HPDE6-E6E7 (cell line): ENCODE results near the gene LDHB.
A peak's percentile ranks its signal among the peaks of the same experiment; 100 is the strongest.
"Not testable (repeated sequence)": the region's sequence is repeated elsewhere in the genome, so short reads cannot be mapped to it uniquely, and the experiment has no call there.

Experiments
- DNase-seq: peaks from one replicate; pipeline ENCODE4 v3.0.0; 2011; ENCODE audit warnings: missing footprints; ENCODE audit errors: extremely low spot score

Gene LDHB

DNA sequence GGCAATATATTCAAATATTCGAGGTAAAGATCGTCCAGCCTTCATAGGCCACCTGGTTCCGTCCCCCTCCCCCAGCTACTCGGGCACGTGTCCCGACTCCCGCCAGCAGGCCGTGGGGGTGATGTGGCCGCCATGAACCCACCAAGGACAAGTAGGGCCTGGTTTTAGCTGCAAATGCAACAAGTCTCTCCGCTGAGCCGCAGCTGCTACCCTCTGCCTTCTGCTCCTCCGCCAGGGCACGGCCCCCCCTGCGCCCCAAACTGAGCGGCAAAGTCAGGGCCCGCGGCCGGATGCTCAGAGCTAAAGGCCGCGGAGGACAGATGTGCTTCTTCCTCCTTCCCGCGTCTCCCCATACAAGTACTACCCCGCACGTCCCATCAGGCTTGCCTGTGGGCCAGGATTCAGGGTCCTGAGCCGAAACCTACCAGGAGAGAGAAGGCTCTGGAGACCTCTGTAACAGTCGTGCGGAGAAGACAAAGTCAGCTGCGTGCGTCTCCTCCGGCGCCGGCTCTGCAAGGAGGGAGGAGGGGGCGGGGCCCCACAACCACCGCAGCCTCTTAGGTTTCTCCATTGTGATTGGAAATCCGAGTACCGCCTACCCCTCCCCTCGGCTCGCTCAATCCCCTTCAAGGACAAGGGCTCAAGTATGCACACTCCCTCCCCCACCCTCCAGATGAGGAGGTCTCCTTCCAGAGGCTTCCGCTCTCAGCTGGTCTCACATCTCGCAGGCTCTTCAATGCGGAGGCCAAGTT, at the start of gene LDHB:
Gene LDHB, minus strand, starts transcription at position 517 of the 752 bp plus-strand sequence. CDS start 3,171 bp downstream, outside the sequence.
- DNase-seq, result peak; percentile 84

DNA sequence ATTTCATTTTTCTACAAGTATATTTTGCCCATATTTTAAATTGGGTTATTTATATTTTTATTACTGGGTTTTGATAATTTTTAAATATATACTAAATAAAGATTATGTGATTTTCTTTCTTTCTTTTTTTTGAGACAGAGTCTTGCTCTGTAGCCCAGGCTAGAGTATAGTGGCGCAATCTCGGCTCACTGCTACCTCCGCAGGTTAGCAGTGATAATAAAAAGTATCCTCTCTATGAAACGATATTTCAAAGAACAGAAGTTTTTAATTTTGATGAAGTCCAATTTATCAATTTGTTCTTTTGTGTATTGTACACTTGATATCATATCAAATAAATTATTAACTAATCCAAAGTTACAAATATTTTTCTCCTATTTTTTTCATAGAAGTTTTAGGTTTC, 47.2 kb upstream of the LDHB start:
- no peak for DNase-seq

DNA sequence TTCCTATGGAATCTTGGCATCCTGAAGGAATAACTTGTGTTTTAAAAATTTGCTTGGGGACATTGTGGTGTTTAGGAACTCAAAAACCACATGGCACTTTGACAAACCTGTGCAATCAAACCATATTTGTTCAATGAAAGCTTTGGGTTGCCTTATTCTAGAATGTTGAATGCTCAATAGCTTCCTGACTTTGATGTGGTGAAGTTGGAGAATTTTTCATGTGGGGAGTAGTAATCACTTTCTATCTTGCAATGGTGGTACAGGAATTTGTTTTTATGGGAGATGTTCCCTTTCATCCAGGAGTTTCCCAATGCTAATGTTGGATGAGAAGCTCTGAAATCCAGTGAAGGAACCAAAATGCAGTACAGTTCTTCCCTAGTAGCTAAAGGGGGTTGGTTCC, 42.2 kb upstream of the LDHB start:
- DNase-seq, result no peak

DNA sequence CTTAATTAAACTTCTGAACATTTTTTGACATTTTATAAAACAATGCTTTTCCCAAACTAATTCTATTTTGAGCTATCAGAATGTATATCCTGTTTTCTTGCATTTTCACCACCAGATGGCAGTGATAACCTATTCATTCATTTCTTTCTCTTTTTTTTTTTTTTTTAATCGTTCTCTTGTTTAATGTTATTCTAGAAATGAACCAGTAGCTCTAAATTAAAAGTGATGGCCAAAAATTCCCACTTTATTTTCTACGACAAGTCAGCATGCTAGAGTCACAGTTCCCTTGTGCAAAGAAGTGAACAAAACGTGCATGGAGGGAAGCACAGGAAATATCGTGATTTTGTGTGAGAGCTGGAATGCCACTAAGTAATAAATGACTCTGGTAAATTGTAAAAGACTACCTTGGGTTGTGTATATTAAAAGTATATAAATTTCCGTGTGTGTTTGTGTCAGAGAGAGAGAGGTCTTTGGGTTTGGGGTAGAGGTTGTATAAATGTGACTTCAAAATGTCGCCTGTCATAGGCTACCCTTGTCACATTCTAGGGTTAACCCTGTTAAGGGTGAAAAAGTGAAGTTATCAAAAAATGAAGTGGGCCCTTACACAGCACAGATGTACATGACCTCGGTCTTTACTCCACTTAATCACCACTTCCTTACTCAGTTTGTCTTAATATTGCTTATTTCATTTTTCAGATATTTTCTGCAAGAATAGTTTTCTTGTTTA, 40.4 kb upstream of the LDHB start:
- no peak for DNase-seq

DNA sequence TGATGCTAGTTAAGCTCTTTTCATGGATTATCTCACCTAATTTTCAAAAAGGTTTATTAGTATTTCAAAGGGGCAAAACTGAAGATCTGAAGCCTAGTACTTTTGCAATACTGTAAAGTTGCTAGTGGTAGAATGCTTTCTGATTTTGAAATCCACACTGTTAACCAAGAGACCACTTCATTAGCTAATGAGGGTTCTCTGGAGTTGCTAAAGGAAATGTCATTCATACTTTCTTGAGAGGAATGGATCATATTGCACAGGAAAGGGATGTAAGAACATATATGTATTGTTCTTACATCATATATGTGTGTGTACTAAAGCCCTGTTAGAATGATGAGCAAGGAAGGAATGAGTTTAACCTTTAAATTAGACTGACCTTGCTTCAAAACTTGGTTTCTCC, 39.0 kb upstream of the LDHB start:
- DNase-seq, result no peak

DNA sequence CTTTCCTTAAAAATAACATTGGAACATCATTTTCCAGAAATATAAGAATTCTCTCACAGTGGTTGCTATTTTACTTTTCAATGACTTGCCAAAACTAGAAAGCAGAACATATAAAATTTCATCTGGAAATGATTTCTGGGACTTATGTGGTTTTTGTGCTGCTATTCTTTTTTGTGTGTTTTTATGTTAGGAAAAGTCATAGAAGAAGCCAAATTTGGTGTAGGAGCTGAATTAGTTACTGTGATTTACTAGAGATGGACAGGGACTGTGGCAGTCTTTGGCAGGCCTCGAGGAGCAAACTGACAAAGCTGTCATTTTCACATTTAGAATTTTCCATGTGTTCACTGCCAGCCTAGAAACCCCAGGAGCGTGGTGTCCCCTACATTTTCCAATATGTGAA, 38.3 kb upstream of the LDHB start:
- no peak for DNase-seq

DNA sequence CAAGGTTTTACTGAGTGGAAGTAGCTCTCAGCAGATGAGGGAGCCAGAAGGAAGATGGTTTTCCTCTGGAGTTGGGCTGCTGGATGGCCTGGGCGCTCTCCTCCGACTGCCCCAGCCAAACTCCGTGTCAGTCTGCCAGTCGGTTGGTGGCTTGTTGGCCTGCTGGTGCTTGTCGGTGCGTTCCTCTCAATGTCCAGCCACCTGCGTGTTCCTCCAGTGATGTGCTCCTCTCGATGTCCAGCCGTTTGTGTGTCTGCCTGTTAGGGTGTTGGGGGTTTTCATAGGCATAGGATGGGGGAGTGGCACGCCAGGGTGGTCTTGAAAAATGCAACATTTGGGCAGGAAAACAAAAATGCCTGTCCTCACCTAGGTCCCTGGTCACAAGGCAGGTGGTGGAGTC, 37.0 kb upstream of the LDHB start:
- no peak for DNase-seq

DNA sequence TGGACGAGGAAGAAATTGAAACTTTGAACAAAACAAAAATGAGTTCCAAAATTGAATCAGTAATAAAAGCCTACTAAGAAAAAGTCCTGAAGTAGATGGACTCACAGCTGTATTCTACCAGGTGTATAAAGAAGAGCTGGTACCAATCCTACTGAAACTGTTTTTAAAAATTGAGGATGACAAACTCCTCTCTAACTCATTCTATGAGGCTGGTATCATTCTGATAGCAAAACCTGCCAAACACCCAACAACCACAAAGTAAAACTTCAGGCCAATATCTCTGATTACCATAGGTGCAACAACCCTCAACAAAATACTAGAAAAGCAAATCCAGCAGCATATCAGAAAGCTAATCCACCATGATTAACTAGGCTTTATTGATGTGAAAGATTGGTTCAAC, 33.9 kb upstream of the LDHB start:
- DNase-seq, result no peak

DNA sequence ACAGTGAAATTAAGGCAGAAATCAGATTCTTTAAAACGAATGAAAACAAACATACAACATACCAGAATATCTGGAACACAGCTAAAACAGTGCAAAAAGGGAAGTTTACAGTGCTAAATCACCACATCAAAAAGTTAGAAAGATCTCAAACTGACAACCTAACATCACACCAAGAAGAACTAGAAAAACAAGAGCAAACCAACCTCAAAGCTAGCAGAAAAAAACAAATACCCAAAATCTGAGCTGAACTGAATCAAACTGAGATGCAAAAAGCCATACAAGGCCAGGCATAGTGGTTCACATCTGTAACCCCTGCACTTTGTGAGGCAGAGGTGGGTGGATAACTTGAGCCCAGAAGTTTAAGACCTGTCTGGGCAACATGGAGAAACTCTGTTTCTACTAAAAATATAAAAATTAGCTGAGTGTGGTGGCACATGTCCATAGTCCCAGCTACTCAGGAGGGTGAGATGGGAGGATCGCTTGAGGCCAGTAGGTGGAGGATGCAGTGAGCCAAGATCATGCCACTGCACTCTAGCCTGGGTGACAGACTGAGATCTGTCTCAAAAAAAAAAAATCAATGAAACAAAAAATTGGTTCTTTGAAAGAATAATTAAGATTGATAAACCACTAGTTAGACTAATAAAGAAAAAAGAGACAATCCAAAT, 33.2 kb upstream of the LDHB start:
- no peak for DNase-seq

DNA sequence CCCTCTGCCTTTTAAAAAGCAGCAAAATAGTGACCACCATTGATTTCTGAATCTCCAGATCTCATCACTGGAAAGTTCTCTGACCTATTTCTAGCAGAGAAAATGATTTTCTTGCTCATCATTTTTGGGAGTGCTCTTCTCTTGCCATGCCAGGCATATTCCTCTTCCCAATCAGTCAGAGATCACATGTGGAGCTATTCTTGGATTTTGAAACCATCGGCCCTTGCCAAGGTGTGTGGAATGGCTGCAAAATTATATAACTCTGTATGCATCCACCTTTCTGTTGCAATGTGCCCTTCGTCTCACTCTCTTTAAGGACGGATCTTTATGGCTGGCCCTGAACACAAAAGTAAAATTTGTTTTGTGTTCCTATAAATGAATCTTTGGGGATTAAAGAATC, 25.5 kb upstream of the LDHB start:
- no peak for DNase-seq

DNA sequence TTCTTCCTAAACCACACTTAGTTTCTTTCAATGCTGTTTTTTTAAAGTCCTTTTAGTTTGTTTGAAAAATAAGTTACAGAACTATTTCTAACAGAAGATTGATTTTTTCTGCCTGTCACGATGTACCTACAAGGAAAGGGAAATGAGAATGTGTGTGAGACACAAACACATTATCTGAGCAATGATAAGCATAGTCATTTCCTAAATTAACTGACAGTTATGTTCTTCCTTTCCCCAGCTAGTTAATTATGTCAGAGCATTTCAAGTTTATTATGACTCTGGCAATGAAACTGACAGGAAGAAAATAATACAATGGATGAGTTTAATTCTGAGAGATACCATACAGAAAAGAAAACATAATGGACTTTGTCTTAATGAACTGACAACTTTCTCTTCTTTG, 21.3 kb upstream of the LDHB start:
- no peak for DNase-seq

DNA sequence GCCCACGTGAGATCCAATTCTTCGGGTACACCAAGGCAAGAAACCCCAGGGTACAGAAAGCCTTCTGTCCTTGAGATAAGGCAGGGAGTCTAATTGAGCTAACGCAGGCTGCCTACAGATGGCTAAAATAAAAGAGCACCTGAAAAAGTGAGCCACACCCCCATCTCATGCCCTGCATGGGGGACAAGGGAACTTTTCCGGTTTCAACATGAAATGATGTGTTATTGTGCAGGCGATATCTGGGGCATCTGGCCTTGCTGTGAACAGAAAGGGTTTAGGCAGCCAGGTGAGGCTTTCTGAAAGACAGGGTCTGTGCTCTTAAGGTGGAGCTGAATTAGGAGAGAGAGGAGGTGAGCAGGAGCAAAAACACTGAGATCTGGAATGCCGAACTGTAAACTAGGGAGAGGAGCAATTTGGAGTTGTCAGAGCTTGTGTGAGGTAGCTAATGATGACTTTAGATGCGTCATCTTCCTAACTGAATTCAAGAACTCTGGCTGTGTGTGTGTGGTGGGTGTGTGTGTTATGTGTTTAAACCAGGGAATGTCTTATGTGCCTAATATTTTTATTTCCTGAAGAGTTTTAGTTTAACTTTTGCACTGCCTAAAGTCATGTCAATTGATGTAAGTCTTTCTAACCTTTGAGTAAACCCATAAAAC, 20.1 kb upstream of the LDHB start:
- no peak for DNase-seq

DNA sequence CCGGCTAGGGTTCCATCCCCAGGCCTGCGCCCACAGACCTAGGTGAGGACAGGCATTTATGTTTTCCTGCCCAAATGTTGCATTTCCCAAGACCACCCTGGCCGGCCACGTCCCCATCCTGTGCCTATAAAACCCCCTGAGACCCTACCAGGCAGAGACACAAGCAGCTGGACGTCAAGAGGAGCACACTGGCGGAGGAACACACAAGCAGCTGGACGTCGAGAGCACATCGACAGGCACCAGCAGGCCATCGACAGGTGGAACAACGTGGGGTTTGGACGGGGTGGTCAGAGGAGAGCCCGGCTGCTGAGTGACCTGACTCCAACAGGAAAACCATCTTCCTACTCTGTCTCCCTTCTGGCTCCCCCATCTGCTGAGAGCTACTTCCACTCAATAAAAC, 19.6 kb upstream of the LDHB start:
- DNase-seq, result no peak

DNA sequence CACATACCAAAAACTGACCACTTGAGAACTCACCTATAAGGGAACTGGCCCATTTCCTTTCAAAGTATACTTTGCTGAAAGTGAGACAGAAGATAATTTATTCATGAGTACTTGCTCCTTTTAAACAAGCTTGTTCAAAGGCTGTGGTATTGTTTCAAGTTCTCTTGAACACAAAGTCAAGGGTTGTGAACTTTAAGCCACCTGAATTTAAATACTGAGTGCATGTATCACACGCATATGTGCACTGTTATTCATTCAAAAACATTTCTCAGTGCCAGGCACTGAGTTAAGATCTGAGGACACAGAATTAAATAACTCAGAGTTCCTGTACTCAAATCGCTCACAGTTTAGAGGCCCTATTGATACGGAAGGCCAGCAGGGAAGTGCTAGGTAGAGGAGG, 19.1 kb upstream of the LDHB start:
- no peak for DNase-seq

DNA sequence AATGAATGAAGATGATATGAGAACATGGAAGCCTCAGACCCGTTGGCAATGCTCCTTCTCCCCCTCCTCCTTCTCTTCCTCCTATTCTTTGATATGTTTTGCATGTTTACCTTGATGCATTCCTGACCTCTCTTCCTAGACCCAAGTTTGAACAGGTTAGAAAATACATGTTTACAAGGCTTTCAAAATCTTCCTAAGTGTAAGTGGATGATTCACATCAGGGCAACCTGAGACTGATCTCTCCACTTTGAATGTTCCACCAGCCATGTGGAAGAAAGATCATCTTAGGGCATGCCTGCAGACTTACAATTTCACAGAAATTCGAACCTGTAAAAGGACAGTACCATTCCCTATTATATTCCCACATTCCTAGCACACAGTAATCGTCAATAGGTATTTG, 18.0 kb upstream of the LDHB start:
- DNase-seq, result no peak

DNA sequence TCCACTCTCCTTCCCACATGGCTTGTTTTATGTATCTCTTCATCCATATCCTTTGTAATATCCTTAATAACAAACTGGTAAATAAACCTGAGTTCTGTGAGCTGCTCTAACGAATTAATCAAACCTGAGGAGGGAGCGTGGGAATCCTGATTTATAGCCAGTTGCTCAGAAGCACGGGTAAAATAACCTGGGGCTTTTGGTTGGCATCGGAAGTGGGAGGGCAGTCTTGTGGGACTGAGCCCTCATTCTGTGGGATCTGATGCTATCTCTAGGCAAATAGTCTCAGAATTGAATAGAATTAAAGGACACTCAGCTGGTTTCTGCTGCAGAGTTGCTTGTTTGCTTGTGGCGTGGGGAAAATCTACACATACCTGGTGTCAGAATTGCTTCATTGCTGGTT, 17.5 kb upstream of the LDHB start:
- no peak for DNase-seq

DNA sequence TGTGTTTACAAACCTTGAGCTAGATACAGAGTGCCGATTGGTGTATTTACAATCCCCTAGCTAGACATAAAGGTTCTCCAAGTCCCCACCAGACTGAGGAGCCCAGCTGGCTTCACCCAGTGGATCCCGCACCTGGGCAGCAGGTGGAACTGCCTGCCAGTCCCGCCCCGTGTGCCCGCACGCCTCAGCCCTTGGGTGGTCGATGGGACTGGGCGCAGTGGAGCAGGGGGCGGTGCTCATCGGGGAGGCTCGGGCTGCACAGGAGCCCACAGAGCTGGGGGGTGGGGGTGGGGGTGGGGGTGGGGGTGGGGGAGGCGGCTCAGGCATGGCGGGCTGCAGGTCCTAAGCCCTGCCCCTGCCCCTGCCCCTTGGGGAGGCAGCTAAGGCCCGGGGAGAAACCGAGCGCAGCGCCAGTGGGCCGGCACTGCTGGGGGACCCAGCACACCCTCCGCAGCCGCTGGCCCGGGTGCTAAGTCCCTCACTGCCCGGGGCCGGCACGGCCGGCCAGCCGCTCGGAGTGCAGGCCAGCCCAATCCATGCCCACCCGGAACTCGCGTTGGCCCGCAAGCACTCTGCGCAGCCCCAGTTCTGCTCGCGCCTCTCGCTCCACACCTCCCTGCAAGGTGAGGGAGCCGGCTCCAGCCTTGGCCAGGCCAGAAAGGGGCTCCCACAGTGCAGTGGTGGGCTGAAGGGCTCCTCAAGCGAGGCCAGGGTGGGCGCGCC, 16.3 kb upstream of the LDHB start:
- not testable (repeated sequence) for DNase-seq

DNA sequence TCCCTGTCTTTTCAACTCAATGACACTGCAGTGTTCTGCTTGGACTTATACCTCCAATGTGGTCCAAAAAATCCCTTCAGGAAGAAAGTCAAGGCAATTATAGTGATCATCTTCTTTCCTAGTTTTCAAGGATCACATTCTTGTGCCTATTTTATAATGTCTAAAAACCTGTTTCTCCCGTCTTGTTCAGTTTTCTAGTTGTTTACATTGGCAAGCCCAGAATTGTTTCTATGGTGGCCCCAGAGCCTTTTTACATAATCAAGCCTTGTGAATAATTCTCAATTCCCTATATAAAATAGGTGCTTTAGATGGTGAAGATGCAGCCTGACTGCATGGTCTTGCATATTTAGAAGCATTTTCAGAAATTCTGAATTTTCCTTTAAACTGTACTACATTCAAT, 14.5 kb upstream of the LDHB start:
- DNase-seq, result no peak

DNA sequence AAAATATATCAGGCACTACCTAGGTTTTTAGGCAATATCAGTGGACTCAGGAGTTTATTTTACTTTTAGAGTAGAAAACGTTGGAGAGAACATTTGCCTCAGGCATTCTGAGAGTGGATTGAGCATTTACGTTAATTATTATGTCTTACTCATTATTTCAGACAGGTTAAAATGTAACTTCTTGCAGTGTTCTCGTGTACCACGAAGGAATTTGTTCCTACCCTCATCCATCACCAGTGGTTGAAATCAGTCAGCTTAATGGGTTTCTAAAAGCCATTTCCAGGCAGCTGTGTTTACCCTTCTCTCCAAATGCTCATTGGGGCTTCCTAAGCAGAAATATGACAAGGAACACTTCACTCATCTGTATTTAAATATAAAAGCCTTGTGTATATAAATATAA, 9.1 kb upstream of the LDHB start:
- peak; percentile 17 for DNase-seq

DNA sequence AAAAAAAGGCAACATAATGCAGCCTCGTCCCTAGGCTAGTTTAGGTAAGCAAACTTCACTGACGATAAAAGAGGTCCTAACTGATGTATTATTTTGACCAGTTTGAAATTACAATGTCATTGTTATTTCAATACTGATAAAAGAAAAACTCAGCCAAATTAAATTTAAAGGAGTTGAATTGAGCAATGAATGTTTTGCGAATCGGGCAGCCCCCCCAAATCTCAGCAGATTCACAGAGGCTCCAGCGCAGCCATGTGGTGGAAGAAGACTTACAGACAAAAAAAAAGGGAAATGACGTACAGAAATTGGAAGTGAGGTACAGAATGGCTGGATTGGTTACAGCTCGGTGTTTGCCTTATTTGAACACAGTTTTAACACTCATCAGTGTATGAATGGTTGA, 8.2 kb upstream of the LDHB start:
- no peak for DNase-seq

DNA sequence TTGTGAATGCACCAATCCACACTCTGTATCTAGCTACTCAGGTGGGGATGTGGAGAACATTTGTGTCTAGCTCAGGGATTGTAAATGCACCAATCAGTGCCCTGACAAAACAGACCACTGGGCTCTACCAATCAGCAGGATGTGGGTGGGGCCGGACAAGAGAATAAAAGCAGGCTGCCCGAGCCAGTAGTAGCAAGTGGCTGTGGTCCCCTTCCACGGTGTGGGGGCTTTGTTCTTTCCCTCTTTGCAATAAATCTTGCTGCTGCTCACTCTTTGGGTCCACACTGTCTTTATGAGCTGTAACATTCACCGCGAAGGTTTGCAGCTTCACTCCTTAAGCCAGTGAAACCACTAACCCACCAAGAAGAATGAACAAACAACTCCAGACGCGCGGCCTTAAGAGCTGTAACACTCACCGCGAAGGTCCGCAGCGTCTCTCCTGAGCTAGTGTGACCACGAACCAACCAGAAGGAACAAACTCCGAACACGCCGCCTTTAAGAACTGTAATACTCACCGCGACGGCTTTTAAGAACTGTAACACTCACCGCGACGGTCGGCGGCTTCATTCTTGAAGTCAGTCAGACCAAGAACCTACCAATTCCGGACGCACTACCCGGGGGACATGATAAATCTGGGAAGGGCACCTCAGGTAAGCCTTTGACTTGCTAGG, 4.6 kb upstream of the LDHB start:
- DNase-seq, result no peak
